HG02623 (cell line): ENCODE results near the gene LYZL6.

Source experiments
- ATAC-seq: cut with Tn5 transposase; IDR thresholded peaks from one replicate; pipeline ENCODE4 v1.9.1; 2021; ENCODE audit warnings: moderate library complexity; ENCODE audit not compliant: unreplicated experiment

Gene LYZL6

DNA sequence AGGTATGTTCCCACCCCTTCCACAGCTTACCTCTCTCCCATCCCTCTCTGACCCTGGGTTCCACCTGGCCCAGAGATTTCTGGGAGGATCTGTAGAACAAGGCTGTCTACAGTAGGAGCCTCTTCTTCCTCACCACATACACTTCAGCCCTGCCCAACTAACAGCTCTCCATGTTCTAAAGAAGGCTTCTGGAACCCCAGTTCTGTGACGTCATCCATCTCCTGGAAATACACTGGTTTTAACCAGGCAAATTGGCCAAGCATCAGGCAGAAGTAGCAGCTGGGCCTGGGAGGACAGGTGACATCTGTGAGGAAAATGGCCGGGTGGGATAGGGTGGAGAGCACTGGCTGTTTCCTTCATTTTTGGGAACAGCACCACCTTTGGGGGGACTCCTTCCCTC lies at the start of gene LYZL6:
Gene LYZL6 (minus strand): TSS at position 177 of the 400 bp plus-strand sequence. CDS start 4,357 bp downstream, outside the sequence.
- no peak for ATAC-seq

GRCh38 chr17:35991075-35991474 lies 47.6 kb upstream of the LYZL6 start:
- no peak for ATAC-seq

- ATAC-seq: no peak
Observed at GRCh38 chr17:35988164-35988563, 44.7 kb upstream of the LYZL6 start.

DNA sequence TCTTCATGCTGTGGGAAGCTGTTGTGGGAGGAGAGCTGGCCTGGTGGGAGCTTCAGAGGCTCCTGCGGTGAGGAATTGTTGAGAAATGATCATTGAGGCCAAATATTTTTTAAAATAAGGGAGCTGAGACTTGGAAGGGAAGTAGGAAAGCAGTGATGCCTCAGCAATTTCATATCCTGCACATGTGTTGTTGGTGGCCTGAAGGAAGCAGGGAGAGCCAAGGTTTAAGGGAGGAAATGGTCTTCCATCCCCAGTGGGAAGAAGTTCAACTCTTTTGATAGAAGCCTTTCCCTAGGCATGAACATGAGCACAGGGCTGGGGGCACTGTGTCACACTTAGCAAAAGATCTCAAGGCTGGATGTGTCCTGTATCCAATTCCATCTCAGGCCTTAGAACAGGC lies 43.1 kb upstream of the LYZL6 start, which contains the start of gene CCL14:
Gene CCL14 (minus strand): TSS at position 87 of the 400 bp plus-strand sequence. CDS start 80 bp downstream, at position 7.
- no peak for ATAC-seq

- ATAC-seq: no peak
Observed at GRCh38 chr17:35984140-35984539, 40.6 kb upstream of the LYZL6 start.

GRCh38 chr17:35982409-35983191 lies 39.1 kb upstream of the LYZL6 start:
- no peak for ATAC-seq

DNA sequence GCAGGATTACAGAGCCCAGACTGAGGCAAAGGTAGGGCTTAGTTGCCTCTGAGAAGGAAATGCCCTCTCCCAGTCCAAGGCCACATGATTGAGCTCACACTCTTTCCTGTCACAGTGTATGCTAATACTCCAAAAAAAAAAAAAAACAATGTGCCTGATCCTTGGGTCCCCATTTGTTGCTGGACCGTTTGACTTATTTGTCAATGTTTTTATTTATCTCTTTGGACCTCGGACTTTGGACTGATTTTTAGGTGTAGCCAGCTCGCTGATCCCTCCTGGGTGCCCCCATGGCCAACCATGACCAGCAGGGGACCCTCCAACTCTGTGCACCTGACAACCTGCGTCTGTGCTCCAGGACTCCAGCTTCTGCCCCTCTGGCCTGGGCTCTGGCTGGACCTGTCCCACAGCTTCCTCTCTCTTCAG lies 38.4 kb upstream of the LYZL6 start:
- no peak for ATAC-seq

DNA sequence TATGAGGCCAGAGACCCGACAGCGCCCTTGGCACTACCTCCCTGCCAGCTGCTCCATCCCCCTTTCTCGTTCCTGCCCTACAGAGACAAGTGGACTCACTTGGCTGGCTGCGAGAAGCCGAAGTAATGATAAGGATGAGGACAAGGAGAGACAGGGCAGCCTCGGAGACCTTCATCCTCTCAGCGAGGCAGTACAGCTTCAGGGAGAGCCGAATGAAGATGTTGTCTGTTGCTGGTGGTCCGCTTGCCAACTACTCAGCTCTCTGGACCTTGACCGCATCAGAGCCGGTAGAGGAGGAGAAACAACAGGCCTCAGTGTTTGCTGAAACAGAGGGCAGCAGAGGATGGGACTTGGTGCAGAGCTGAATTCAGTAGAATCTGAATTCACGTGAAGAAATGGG lies 37.7 kb upstream of the LYZL6 start, which contains the start of gene CCL16:
Gene CCL16 (minus strand): TSS at position 252 of the 400 bp plus-strand sequence. CDS start 77 bp downstream, at position 175.
- no peak for ATAC-seq

- no peak for ATAC-seq
Observed at GRCh38 chr17:35978346-35978745, 34.8 kb upstream of the LYZL6 start.

- ATAC-seq: no peak
Observed at GRCh38 chr17:35977509-35977908, 34.0 kb upstream of the LYZL6 start.

GRCh38 chr17:35973333-35974260 lies 30.1 kb upstream of the LYZL6 start:
- ATAC-seq: no peak

GRCh38 chr17:35972945-35973332 lies 29.4 kb upstream of the LYZL6 start:
- no peak for ATAC-seq

DNA sequence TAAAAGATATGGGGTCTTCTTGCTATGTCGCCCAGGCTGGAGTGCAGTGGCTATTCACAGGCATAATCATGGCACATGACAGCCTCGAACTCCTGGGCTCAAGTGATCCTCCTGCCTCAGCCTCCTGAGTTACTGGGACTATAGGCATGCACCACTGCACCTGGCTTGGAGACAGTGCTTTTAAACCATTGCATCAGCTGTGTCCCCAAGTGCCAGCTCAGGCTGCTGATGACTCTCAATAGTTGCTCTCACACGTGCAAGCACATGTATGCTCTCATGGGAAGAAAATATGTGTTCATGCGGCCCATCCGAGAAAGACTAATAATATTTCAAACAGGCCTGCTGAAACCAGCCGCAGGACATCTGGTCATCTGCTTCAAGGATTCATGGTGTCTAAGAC lies 29.0 kb upstream of the LYZL6 start:
- ATAC-seq: no peak

- ATAC-seq: no peak
Observed at GRCh38 chr17:35972066-35972465, 28.6 kb upstream of the LYZL6 start.

DNA sequence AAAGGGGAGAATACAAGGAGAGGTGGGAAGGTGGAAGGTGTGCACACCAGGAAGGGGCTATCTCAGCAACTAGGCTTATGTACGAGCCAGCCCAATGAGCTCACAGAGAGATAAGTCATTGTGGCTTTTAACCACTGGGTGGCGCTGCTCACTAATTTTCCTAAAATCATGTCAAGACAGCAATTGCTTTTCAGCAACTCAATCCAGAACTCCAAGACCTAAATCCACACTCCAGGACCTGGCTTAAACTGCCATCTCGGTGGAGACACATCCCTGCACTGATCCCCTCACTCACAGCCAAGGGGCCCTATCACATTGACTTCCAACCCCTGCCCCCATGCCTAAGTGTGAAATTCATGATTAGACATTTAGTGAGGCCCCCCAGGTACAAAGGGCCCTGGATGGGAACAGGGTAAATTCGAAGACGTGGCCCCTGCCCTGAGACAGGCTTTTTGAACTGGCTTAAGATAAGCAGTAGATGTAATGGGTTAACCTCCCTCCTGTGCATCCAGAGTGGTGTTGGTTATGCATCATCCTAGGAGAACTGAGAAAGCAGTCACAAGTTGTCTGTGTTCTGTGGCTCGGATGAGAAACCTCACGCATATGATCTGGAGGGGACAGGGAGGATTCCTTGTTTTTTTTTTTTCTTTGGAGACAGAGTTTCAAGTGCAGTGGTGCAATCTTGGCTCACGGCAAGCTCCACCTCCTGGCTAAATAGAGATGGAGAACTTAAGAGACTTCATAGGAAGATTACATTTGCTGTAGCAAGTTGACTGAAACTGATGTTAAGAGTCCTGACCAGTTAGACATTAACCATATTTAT lies 26.3 kb upstream of the LYZL6 start:
- no peak for ATAC-seq

GRCh38 chr17:35968520-35969054 lies 25.1 kb upstream of the LYZL6 start:
- no peak for ATAC-seq

- ATAC-seq: no peak
Observed at GRCh38 chr17:35965272-35965671, 21.8 kb upstream of the LYZL6 start.

DNA sequence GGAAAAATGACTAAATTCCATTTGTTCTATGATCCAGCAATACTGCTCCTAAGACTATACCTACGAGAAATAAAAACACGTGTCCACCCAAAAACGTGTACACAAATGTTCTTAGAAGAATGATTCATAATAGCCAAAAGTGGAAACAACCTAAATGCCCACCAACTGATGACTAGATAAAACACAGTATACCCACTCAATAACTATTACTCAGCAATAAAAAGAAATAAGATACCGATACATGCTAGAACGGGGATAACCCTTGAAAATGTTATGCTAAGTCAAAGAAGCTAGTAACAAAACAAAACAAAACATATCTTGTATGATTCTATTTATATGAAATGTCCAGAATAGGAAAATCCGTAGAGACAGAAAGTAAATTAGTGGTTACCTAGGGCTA lies 20.1 kb upstream of the LYZL6 start:
- ATAC-seq: no peak

DNA sequence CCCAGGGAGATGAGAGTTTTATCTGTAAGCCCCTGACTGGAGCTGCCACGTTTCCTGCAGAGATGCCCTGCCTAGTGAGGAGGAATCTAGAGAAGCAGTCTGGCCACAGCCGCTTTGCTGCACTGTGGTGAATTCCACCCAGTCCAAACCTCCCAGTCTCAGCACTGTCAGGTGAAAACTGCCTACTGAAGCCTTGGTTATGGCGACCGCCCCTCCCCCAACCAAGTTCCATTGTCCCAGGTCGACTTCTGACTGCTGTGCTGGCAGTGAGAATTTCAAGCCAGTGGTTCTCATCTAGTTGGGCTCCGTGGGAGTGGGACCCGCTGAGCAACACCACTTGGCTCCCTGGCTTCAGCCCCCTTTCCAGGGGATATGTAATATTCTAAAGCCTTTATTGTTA lies 10.2 kb upstream of the LYZL6 start:
- ATAC-seq: no peak

DNA sequence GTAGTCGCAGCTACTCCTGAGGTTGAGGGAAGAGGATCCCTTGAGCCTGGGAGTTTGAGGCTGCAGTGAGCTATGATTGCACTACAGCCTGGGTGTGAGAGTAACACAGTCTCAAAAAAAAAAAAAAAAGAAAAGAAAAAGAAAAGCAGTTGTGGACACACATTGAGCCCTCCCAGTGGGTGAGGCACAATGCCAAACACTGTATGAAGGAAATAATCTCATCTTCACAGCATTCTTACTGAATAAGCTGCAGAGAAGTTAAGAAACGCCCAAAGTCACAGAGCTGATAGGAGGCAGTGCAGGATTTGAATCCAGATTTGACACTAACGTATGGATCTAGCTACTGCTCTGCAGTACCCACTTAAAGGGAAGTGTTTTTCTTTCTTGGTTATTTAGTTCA lies 5.9 kb upstream of the LYZL6 start:
- no peak for ATAC-seq

DNA sequence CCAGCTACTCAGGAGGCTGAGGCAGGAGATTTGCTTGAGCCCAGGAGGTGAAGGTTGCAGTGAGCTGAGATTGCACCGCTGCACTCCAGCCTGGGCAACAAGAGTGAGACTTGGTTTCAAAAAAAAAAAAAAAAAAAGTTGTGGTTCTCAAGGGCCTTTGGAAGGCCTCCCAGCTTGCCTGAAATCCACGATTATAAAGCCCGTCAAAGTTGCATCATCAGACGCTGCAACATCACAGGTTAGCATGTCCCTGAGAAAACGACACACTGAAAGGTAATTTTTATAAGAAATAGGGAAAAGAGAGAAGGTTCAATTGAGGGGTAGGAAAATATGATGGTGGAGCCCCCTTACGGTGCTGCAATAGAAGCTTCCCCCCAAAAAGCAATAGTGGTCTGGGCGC lies 4.6 kb upstream of the LYZL6 start:
- ATAC-seq: no peak
